ENCODE results near the gene C20orf204. TPM values are rescaled to one million over a fixed set of nuclear protein-coding genes. Genes with fewer than 3 reads are reported as not detected.

Gene C20orf204
- total RNA-seq, 1 donor, result 0.43 TPM

GRCh38 chr20:64038224-64038564 is 2.2 kb downstream of the C20orf204 start:
- TF ChIP-seq CTCF (IDR thresholded peaks at IDR 0.05; ENCODE audit: insufficient read depth, low read depth, low read length), result no peak
- DNase-seq (ENCODE audit: low read depth), result no peak
- H3K4me3 ChIP-seq (ENCODE audit: low read depth, low read length), result no peak overlapping the region

GRCh38 chr20:64038565-64039292 is 2.7 kb downstream of the C20orf204 start:
- peak; percentile 72 for TF ChIP-seq CTCF (IDR thresholded peaks at IDR 0.05; ENCODE audit: insufficient read depth, low read depth, low read length)
- H3K4me3 ChIP-seq (ENCODE audit: low read depth, low read length), result peak overlapping the region; percentile 56
- DNase-seq (ENCODE audit: low read depth), result peak; percentile 79

GRCh38 chr20:64039293-64040160 is 3.5 kb downstream of the C20orf204 start:
- peak overlapping the region; percentile 56 for H3K4me3 ChIP-seq (ENCODE audit: low read depth, low read length)
- no peak for DNase-seq (ENCODE audit: low read depth)
- TF ChIP-seq CTCF (IDR thresholded peaks at IDR 0.05; ENCODE audit: insufficient read depth, low read depth, low read length), result no peak

GRCh38 chr20:64040231-64041039 is 4.5 kb downstream of the C20orf204 start:
- TF ChIP-seq CTCF (IDR thresholded peaks at IDR 0.05; ENCODE audit: insufficient read depth, low read depth, low read length), result no peak
- no peak overlapping the region for H3K4me3 ChIP-seq (ENCODE audit: low read depth, low read length)
- no peak for DNase-seq (ENCODE audit: low read depth)

- DNase-seq (ENCODE audit: low read depth), result peak; percentile 33
- H3K4me3 ChIP-seq (ENCODE audit: low read depth, low read length), result peak overlapping the region; percentile 50
- TF ChIP-seq CTCF (IDR thresholded peaks at IDR 0.05; ENCODE audit: insufficient read depth, low read depth, low read length), result no peak
Observed at GRCh38 chr20:64041040-64041780, 5.2 kb downstream of the C20orf204 start.

GRCh38 chr20:64041781-64042053 is 5.7 kb downstream of the C20orf204 start:
- TF ChIP-seq CTCF (IDR thresholded peaks at IDR 0.05; ENCODE audit: insufficient read depth, low read depth, low read length), result no peak
- peak overlapping the region; percentile 50 for H3K4me3 ChIP-seq (ENCODE audit: low read depth, low read length)
- no peak for DNase-seq (ENCODE audit: low read depth)

Data from fibroblast of villous mesenchyme (primary cell).